Cardiac fibroblast (primary cell): ENCODE measurements around the gene CNTLN.

ENCODE experiments used
- DNase-seq, 2 donors: peaks; one replicate each; pipeline versions ENCODE4 v3.0.0 to v3.0.0-alpha.2; 2010; ENCODE audit warnings: low read depth in 2 of 2
- H3K4me3 ChIP-seq, 2 donors: replicated peaks in 1 of 2; 1 replicate in 1 of 2; 2 replicates in 1 of 2; pipeline ENCODE4 v1.5.1; 2011; ENCODE audit warnings: low read depth in 2 of 2, low read length in 2 of 2, mild to moderate bottlenecking in 2 of 2, moderate library complexity in 1 of 2
- CTCF ChIP-seq: IDR thresholded peaks from one replicate; pipeline ENCODE4 v1.5.1; 2011; ENCODE audit warnings: low read depth, mild to moderate bottlenecking, low read length, inconsistent platforms

Gene CNTLN

GRCh38 chr9:17216646-17217045 is 81.8 kb downstream of the CNTLN start:
- no peak for DNase-seq
- H3K4me3 ChIP-seq: no peak overlapping the region
- TF ChIP-seq CTCF: no peak

GRCh38 chr9:17217272-17217671 is 82.4 kb downstream of the CNTLN start:
- DNase-seq: no peak
- TF ChIP-seq CTCF: no peak
- no peak overlapping the region for H3K4me3 ChIP-seq

GRCh38 chr9:17219261-17219660 is 84.4 kb downstream of the CNTLN start:
- peak; percentile 46 for TF ChIP-seq CTCF
- H3K4me3 ChIP-seq: no peak overlapping the region
- DNase-seq: peak; percentile 28 to 44

GRCh38 chr9:17222932-17223331 is 88.1 kb downstream of the CNTLN start:
- TF ChIP-seq CTCF: no peak
- no peak for DNase-seq
- H3K4me3 ChIP-seq: no peak overlapping the region

GRCh38 chr9:17225407-17225806 is 90.6 kb downstream of the CNTLN start:
- H3K4me3 ChIP-seq: no peak overlapping the region
- TF ChIP-seq CTCF: no peak
- no peak for DNase-seq

GRCh38 chr9:17229945-17230560 is 95.2 kb downstream of the CNTLN start:
- H3K4me3 ChIP-seq: no peak overlapping the region
- DNase-seq: no peak
- no peak for TF ChIP-seq CTCF

- TF ChIP-seq CTCF: no peak
- DNase-seq: no peak
- no peak overlapping the region for H3K4me3 ChIP-seq
These were observed 95.8 kb downstream of the CNTLN start for GRCh38 chr9:17230646-17231045.
